GM23338 (cell line): ENCODE measurements around the gene NGF. TPM values are rescaled to one million over a fixed set of nuclear protein-coding genes. Genes with fewer than 3 reads are reported as not detected.

Experiments
- ATAC-seq: fragments of 200-7000 bp; cut with Tn5 transposase; 3 replicates; pipeline ENCODE4 v1.9.1; 2020
- DNase-seq: peaks from one replicate; pipeline ENCODE4 v3.0.0-alpha.2; 2015; ENCODE audit warnings: low spot score
- H2AFZ ChIP-seq: fragments of 200-600 bp; sonication (generic); 2 replicates; pipeline ENCODE4 v1.8.0; 2016; ENCODE audit warnings: antibody characterized with exemption, mild to moderate bottlenecking, moderate library complexity
- H3F3A ChIP-seq: fragments of 200-600 bp; sonication (generic); replicated peaks from 2 replicates; pipeline ENCODE4 v1.8.0; 2017; ENCODE audit warnings: antibody characterized with exemption, mixed run types, low read depth
- H3K27ac ChIP-seq: fragments of 200-600 bp; sonication (generic); 2 replicates; pipeline ENCODE4 v1.6.1; 2016; ENCODE audit warnings: low read depth
- H3K27me3 ChIP-seq: fragments of 200-600 bp; sonication (generic); 2 replicates; pipeline ENCODE4 v1.8.0; 2016; ENCODE audit warnings: mild to moderate bottlenecking, mixed run types, moderate library complexity; ENCODE audit not compliant: insufficient read depth
- H3K36me3 ChIP-seq: fragments of 200-600 bp; sonication (generic); 2 replicates; pipeline ENCODE4 v1.8.0; 2016; ENCODE audit warnings: mild to moderate bottlenecking; ENCODE audit not compliant: insufficient read depth
- H3K4me1 ChIP-seq: fragments of 200-600 bp; sonication (generic); 2 replicates; pipeline ENCODE4 v1.8.0; 2016; ENCODE audit warnings: mild to moderate bottlenecking, moderate library complexity; ENCODE audit not compliant: insufficient read depth
- H3K4me2 ChIP-seq: fragments of 200-600 bp; sonication (generic); 2 replicates; pipeline ENCODE4 v1.7.1; 2017; ENCODE audit warnings: mixed run types
- H3K4me3 ChIP-seq: fragments of 200-600 bp; sonication (generic); 2 replicates; pipeline ENCODE4 v1.6.1; 2016; ENCODE audit warnings: mixed run types
- H3K79me2 ChIP-seq: fragments of 200-600 bp; sonication (generic); replicated peaks from 2 replicates; pipeline ENCODE4 v1.8.0; 2017; ENCODE audit warnings: mild to moderate bottlenecking; ENCODE audit not compliant: insufficient read depth
- H3K9me2 ChIP-seq: fragments of 200-600 bp; sonication (generic); 2 replicates; pipeline ENCODE4 v1.8.0; 2017; ENCODE audit not compliant: insufficient read depth
- H4K20me1 ChIP-seq: fragments of 200-600 bp; sonication (generic); replicated peaks from 2 replicates; pipeline ENCODE4 v1.8.0; 2017; ENCODE audit warnings: mild to moderate bottlenecking; ENCODE audit not compliant: insufficient read depth
- H3K27ac Mint-ChIP-seq: 2 replicates; pipeline ENCODE4 v1.8.0; 2020; ENCODE audit warnings: inconsistent platforms, mild to moderate bottlenecking, moderate library complexity, mixed read lengths
- H3K27me3 Mint-ChIP-seq: 3 replicates; pipeline ENCODE4 v1.8.0; 2022; ENCODE audit warnings: low read depth, mild to moderate bottlenecking, moderate library complexity, mixed read lengths, inconsistent platforms; ENCODE audit not compliant: insufficient read depth, poor library complexity
- H3K36me3 Mint-ChIP-seq: 3 replicates; pipeline ENCODE4 v1.8.0; 2021; ENCODE audit warnings: low read depth, mild to moderate bottlenecking, inconsistent platforms, moderate library complexity, mixed read lengths
- H3K4me1 Mint-ChIP-seq: 3 replicates; pipeline ENCODE4 v1.8.0; 2020; ENCODE audit warnings: mild to moderate bottlenecking, inconsistent platforms, mixed read lengths
- H3K4me3 Mint-ChIP-seq: 3 replicates; pipeline ENCODE4 v1.8.0; 2021; ENCODE audit warnings: moderate library complexity, mild to moderate bottlenecking, inconsistent platforms, mixed read lengths
- H3K9me3 Mint-ChIP-seq: 3 replicates; pipeline ENCODE4 v1.8.0; 2020; ENCODE audit warnings: moderate library complexity, mild to moderate bottlenecking, inconsistent platforms, mixed read lengths
- CREB1 ChIP-seq: fragments of 250-450 bp; sonication (Bioruptor Pico); IDR thresholded peaks from 2 replicates; pipeline ENCODE4 v1.5.0; 2020; ENCODE audit warnings: low read depth, mild to moderate bottlenecking, moderate library complexity
- JUNB ChIP-seq: IDR thresholded peaks from one replicate; pipeline ENCODE4 v1.6.1; 2016; ENCODE audit warnings: antibody characterized with exemption; ENCODE audit not compliant: unreplicated experiment
- NANOG ChIP-seq: IDR thresholded peaks from 2 replicates; pipeline ENCODE4 v1.6.1; 2016; ENCODE audit warnings: antibody characterized with exemption, borderline replicate concordance
- STAT1 ChIP-seq: IDR thresholded peaks from one replicate; pipeline ENCODE4 v1.6.1; 2016; ENCODE audit warnings: antibody characterized with exemption; ENCODE audit not compliant: unreplicated experiment
- ZNF114 ChIP-seq: fragments of 250-450 bp; sonication (Bioruptor Pico); IDR thresholded peaks from 2 replicates; pipeline ENCODE4 v1.5.0; 2020; ENCODE audit warnings: mild to moderate bottlenecking, moderate library complexity
- polyA plus RNA-seq: library from polyadenylated mRNA; unstranded; fragments of >200 nt; fragmentation: Nextera tagmentation; extraction: Ambion mirVana; gene quantifications from 2 replicates; pipeline ENCODE4 v1.2.1, GENCODE V29; 2016
- total RNA-seq: library from RNA; depleted of rRNA; stranded (reverse); fragments of >200 nt; shearing (Covaris generic); gene quantifications from 2 replicates; pipeline ENCODE4 v1.2.3, GENCODE V29; 2014
- TF ChIP-seq, protein P1 (sequence below): fragments of 250-450 bp; sonication (Bioruptor Pico); IDR thresholded peaks from 2 replicates; pipeline ENCODE4 v1.5.0; 2020; ENCODE audit warnings: mild to moderate bottlenecking, moderate library complexity
- TF ChIP-seq, protein P2 (sequence below): IDR thresholded peaks from one replicate; pipeline ENCODE4 v1.6.1; 2018; ENCODE audit warnings: antibody characterized with exemption; ENCODE audit not compliant: unreplicated experiment

The NGF gene
- total and polyA plus RNA-seq, 2 experiments from 2014 or later = 0.28 to 0.92 TPM

DNA sequence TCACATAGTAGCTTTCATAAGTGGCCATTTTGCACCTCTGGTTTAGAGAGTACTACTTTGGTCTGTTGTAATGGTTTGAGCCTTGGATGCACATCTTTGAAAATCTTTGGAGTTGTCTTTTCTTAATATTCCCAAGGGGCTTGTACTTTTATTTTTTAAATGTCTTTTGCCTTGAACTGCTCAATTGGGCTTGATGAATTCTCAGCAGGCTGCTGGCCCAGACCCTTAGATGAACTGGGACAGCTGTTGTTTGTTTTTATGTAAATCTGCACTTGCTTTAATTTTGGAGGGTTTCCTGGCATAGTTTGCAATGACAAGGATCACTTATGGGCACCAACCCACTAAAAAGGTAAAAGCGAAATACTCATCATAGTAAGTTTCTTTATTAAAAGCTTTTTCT is 24.9 kb downstream of the NGF start (continued):
- TF ChIP-seq, protein P1, sequence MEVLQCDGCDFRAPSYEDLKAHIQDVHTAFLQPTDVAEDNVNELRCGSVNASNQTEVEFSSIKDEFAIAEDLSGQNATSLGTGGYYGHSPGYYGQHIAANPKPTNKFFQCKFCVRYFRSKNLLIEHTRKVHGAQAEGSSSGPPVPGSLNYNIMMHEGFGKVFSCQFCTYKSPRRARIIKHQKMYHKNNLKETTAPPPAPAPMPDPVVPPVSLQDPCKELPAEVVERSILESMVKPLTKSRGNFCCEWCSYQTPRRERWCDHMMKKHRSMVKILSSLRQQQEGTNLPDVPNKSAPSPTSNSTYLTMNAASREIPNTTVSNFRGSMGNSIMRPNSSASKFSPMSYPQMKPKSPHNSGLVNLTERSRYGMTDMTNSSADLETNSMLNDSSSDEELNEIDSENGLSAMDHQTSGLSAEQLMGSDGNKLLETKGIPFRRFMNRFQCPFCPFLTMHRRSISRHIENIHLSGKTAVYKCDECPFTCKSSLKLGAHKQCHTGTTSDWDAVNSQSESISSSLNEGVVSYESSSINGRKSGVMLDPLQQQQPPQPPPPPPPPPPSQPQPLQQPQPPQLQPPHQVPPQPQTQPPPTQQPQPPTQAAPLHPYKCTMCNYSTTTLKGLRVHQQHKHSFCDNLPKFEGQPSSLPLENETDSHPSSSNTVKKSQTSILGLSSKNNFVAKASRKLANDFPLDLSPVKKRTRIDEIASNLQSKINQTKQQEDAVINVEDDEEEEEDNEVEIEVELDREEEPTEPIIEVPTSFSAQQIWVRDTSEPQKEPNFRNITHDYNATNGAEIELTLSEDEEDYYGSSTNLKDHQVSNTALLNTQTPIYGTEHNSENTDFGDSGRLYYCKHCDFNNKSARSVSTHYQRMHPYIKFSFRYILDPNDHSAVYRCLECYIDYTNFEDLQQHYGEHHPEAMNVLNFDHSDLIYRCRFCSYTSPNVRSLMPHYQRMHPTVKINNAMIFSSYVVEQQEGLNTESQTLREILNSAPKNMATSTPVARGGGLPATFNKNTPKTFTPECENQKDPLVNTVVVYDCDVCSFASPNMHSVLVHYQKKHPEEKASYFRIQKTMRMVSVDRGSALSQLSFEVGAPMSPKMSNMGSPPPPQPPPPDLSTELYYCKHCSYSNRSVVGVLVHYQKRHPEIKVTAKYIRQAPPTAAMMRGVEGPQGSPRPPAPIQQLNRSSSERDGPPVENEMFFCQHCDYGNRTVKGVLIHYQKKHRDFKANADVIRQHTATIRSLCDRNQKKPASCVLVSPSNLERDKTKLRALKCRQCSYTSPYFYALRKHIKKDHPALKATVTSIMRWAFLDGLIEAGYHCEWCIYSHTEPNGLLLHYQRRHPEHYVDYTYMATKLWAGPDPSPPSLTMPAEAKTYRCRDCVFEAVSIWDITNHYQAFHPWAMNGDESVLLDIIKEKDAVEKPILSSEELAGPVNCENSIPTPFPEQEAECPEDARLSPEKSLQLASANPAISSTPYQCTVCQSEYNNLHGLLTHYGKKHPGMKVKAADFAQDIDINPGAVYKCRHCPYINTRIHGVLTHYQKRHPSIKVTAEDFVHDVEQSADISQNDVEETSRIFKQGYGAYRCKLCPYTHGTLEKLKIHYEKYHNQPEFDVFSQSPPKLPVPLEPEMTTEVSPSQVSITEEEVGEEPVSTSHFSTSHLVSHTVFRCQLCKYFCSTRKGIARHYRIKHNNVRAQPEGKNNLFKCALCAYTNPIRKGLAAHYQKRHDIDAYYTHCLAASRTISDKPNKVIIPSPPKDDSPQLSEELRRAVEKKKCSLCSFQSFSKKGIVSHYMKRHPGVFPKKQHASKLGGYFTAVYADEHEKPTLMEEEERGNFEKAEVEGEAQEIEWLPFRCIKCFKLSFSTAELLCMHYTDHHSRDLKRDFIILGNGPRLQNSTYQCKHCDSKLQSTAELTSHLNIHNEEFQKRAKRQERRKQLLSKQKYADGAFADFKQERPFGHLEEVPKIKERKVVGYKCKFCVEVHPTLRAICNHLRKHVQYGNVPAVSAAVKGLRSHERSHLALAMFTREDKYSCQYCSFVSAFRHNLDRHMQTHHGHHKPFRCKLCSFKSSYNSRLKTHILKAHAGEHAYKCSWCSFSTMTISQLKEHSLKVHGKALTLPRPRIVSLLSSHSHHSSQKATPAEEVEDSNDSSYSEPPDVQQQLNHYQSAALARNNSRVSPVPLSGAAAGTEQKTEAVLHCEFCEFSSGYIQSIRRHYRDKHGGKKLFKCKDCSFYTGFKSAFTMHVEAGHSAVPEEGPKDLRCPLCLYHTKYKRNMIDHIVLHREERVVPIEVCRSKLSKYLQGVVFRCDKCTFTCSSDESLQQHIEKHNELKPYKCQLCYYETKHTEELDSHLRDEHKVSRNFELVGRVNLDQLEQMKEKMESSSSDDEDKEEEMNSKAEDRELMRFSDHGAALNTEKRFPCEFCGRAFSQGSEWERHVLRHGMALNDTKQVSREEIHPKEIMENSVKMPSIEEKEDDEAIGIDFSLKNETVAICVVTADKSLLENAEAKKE (CRISPR knock-in tag) = no peak
- no peak for TF ChIP-seq STAT1
- no peak for TF ChIP-seq CREB1 (CRISPR knock-in tag)
- no peak for TF ChIP-seq JUNB

DNA sequence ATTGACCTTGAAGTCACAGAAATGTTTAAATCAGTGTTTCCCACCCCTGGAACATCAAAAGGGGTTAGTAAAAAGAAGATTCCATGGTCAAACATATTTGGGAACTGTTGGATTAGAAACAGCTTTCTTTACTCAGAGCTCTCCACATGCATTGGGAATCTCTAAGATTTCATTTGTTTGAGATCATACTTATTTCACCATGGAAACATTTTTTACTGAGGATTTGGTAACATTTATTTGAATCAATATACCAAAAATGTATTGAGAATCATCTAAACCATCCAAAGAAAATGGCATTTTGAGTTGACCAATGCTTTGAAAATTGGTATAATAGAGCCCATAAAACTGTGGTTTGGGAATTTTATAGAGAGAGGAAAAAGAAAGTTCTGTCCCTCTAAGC is 25.3 kb downstream of the NGF start:
- Histone ChIP-seq H3K4me2 (no peak overlapping the region), H3K4me3 (no peak overlapping the region), H4K20me1 (no peaks in the 10 kb centered on the region), H3K9me2 (no peaks in the 10 kb centered on the region), H3K27ac (no peak overlapping the region), H2AFZ (no peak overlapping the region), H3K4me1 (no peaks in the 10 kb centered on the region), H3F3A (no peaks in the 10 kb centered on the region), H3K27me3 (no peaks in the 10 kb centered on the region), H3K79me2 (no peaks in the 10 kb centered on the region), H3K36me3 (no peaks in the 10 kb centered on the region)
- Mint-ChIP-seq H3K27ac (no peak overlapping the region), H3K27me3 (no peaks in the 10 kb centered on the region), H3K36me3 (no peaks in the 10 kb centered on the region), H3K4me1 (peaks cover 20% of the 10 kb centered on the region), H3K9me3 (no peaks in the 10 kb centered on the region; the same call in 2 of the 3 replicates), H3K4me3 (no peak overlapping the region)
- ATAC-seq (no peak), DNase-seq (no peak)
- TF ChIP-seq ZNF114 (no peak), NANOG (no peak)
- TF ChIP-seq, protein P2, sequence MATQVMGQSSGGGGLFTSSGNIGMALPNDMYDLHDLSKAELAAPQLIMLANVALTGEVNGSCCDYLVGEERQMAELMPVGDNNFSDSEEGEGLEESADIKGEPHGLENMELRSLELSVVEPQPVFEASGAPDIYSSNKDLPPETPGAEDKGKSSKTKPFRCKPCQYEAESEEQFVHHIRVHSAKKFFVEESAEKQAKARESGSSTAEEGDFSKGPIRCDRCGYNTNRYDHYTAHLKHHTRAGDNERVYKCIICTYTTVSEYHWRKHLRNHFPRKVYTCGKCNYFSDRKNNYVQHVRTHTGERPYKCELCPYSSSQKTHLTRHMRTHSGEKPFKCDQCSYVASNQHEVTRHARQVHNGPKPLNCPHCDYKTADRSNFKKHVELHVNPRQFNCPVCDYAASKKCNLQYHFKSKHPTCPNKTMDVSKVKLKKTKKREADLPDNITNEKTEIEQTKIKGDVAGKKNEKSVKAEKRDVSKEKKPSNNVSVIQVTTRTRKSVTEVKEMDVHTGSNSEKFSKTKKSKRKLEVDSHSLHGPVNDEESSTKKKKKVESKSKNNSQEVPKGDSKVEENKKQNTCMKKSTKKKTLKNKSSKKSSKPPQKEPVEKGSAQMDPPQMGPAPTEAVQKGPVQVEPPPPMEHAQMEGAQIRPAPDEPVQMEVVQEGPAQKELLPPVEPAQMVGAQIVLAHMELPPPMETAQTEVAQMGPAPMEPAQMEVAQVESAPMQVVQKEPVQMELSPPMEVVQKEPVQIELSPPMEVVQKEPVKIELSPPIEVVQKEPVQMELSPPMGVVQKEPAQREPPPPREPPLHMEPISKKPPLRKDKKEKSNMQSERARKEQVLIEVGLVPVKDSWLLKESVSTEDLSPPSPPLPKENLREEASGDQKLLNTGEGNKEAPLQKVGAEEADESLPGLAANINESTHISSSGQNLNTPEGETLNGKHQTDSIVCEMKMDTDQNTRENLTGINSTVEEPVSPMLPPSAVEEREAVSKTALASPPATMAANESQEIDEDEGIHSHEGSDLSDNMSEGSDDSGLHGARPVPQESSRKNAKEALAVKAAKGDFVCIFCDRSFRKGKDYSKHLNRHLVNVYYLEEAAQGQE = no peak
- TF ChIP-seq, protein P1 (CRISPR knock-in tag) = no peak
